ENCODE data around the gene LAMTOR3. TPM values are rescaled to one million over a fixed set of nuclear protein-coding genes. Genes with fewer than 3 reads are reported as not detected.

The LAMTOR3 gene
- total RNA-seq, 4 donors from 2014 or later: 37.9 to 87.0 (median 40.3) TPM

- no peak for DNase-seq
- H3K4me3 ChIP-seq: no peak overlapping the region
- H3K27ac ChIP-seq: no peak overlapping the region
These were observed 41.0 kb downstream of the LAMTOR3 start for GRCh38 chr4:99853190-99853589.

GRCh38 chr4:99852199-99852749 lies 42.0 kb downstream of the LAMTOR3 start:
- Histone ChIP-seq H3K27ac (no peak overlapping the region), H3K4me1 (no peaks in the 10 kb centered on the region), H3K27me3 (no peaks in the 10 kb centered on the region), H3K4me3 (no peak overlapping the region), H3K36me3 (no peaks in the 10 kb centered on the region), H3K9me3 (no peaks in the 10 kb centered on the region)
- TF ChIP-seq CTCF (IDR thresholded peaks at IDR 0.05): no peak
- TF ChIP-seq POLR2A (IDR thresholded peaks at IDR 0.05): no peak
- no peak for DNase-seq
- intact Hi-C loops (cut with DNase I; ENCODE audit: low total_unique reads): no loop called here

More at GRCh38 chr4:99853190-99853589, 41.0 kb downstream of the LAMTOR3 start:
- TF ChIP-seq CTCF (IDR thresholded peaks at IDR 0.05): no peak
- TF ChIP-seq POLR2A (IDR thresholded peaks at IDR 0.05): no peak
- intact Hi-C loops (cut with DNase I; ENCODE audit: low total_unique reads): no loop called here
- no peaks in the 10 kb centered on the region for H3K9me3 ChIP-seq
- H3K27me3 ChIP-seq: no peaks in the 10 kb centered on the region
- H3K4me1 ChIP-seq: no peaks in the 10 kb centered on the region
- no peaks in the 10 kb centered on the region for H3K36me3 ChIP-seq

- no peak for DNase-seq
- H3K27ac ChIP-seq: no peak overlapping the region
- H3K9me3 ChIP-seq: no peaks in the 10 kb centered on the region
- H3K4me3 ChIP-seq: no peak overlapping the region
- intact Hi-C loops (cut with DNase I; ENCODE audit: low total_unique reads): no loop called here
- no peak for TF ChIP-seq POLR2A (IDR thresholded peaks at IDR 0.05)
- no peak for TF ChIP-seq CTCF (IDR thresholded peaks at IDR 0.05)
- no peaks in the 10 kb centered on the region for H3K27me3 ChIP-seq
- H3K36me3 ChIP-seq: no peaks in the 10 kb centered on the region
- H3K4me1 ChIP-seq: no peaks in the 10 kb centered on the region
These were observed 45.6 kb downstream of the LAMTOR3 start for GRCh38 chr4:99848591-99849001.

GRCh38 chr4:99847362-99847976 lies 46.8 kb downstream of the LAMTOR3 start:
- Histone ChIP-seq H3K4me1 (no peaks in the 10 kb centered on the region), H3K27ac (no peak overlapping the region), H3K36me3 (no peaks in the 10 kb centered on the region), H3K4me3 (no peak overlapping the region), H3K27me3 (no peaks in the 10 kb centered on the region), H3K9me3 (no peaks in the 10 kb centered on the region)
- DNase-seq: no peak
- TF ChIP-seq POLR2A (IDR thresholded peaks at IDR 0.05) (no peak), CTCF (IDR thresholded peaks at IDR 0.05) (no peak)
- intact Hi-C loops (cut with DNase I; ENCODE audit: low total_unique reads): no loop called here

GRCh38 chr4:99846891-99847290 lies 47.3 kb downstream of the LAMTOR3 start:
- H3K4me1 ChIP-seq: no peaks in the 10 kb centered on the region
- TF ChIP-seq POLR2A (IDR thresholded peaks at IDR 0.05): no peak
- no peak for TF ChIP-seq CTCF (IDR thresholded peaks at IDR 0.05)
- no peak overlapping the region for H3K4me3 ChIP-seq
- H3K36me3 ChIP-seq: no peaks in the 10 kb centered on the region
- no peaks in the 10 kb centered on the region for H3K9me3 ChIP-seq
- intact Hi-C loops (cut with DNase I; ENCODE audit: low total_unique reads): no loop called here
- no peak for DNase-seq
- H3K27ac ChIP-seq: no peak overlapping the region
- H3K27me3 ChIP-seq: no peaks in the 10 kb centered on the region

All from uterus (tissue), 4 donors.